Measurements from ENCODE around the gene SEMA3A.
A peak's percentile ranks its signal among the peaks of the same experiment; 100 is the strongest.

The SEMA3A gene

GRCh38 chr7:83987764-83988163, 206.8 kb downstream of the SEMA3A start:
- FAIRE-seq: no peak

DNA sequence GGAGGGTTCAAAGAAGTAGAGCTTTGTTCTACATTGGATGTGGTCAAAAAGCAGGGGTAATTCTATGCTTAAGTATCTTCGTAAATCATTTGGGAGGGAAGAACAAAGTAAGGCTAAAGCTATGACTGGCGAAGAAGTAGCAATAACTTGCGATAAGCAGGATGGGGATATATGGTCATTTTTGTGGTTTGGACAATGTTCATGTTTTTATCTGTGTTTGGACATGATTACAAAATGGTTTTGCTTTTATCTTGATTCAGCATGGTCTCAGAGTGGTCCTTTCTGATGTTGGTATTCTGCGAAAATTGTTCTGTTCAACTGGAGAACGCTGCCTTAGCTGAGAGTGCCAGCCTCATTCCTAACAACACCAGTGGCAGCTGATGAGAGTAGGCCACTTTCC, 208.8 kb downstream of the SEMA3A start:
- no peak for FAIRE-seq

- no peak for FAIRE-seq
These were observed 210.0 kb downstream of the SEMA3A start for GRCh38 chr7:83984591-83984990.

GRCh38 chr7:83984076-83984475, 210.5 kb downstream of the SEMA3A start:
- FAIRE-seq: no peak

- FAIRE-seq: no peak
These were observed 211.0 kb downstream of the SEMA3A start for GRCh38 chr7:83983606-83984005.

DNA sequence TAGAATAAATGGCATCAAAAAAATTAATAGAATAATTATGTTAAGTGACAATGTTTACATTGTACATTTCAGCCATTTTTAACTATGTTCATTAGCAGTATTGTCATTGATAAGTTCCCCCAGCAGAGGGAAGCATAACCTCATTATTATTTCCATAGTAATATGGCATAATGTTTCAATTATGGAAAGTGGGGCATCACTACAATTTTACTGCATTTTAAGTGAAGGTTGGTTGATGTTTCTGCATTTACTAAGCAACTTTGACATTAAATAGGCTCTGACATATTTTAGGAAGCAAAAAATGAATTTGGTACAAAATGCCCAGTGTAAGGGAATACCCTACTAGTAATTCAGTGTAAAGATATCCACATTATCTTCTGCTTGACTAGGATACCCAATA, 218.3 kb downstream of the SEMA3A start:
- peak; percentile 90 for FAIRE-seq

- FAIRE-seq: no peak
These were observed 224.5 kb downstream of the SEMA3A start for GRCh38 chr7:83970081-83970480.

DNA sequence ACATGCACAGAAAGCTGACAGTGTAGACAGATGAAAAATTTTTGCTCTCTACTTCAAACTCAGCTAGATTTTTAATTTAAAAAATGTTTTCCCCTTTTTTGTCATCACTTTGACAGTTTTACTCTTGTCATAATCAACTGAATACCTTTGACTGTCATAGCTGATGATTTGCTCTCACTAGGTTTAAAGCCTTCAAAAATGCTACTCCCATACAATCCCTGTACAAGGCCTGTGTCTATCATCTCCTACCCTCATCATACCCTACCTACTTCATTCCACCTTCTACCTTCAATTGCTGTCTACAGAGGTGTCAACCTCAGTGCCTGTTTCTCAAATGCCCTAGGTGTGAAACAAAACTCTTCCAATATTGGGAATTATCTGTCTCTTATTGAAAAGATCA, 230.3 kb downstream of the SEMA3A start:
- FAIRE-seq: no peak

DNA sequence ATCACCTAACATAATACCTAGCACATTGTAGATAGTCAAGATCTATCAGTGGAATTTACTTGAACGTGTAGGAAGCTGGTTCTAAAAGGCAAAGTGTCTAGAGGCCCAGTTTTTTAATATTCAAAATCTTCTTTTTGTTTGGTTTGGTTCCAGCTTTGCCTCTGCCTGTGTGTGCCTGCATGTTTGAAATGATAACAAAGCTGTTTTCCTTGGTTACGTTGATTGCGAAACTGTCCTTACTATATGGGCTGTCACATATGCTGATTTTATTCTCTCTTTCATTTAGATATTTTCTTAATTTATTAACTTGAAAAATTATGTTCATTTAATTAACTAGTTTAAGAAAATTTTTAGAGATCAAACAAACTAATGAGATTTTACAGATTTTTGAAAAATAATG, 237.3 kb downstream of the SEMA3A start:
- FAIRE-seq: peak; percentile 68

DNA sequence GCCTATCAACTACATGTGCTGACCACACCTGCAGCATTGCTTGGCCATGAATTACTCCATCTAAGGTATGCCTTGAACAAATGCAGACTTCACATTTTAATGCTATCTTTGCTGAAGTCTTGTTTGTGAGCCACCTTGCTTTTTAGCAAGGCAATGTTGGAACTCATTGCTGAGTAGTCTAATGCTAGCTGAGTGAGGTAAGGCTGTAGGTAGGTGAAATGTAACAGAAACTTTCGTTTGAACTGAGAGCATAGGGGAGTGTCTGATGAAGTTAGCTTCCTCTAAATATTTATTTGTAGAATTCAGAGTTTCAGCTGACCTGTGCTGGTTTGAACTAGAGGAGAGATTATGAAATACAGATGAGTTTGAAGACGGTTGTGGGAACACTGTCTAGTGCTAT, 238.5 kb downstream of the SEMA3A start:
- no peak for FAIRE-seq

DNA sequence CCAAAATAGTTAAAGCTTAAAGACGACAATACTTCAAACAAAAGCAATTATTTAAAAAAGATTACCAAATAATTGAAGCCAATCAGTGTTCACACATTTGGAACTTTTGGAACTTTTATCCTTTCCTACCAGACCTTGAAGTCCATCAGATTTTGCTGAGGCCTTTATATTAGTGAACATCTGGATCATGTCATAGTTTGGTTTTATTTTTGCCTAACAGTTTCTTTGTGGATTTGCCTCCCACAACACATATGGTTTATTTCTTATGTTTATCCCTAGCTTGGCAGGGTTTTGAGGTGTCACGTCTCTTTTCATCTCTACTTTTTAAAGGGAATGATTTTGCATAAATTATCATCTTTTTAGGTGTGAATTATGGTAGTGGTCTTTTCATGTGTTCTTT, 242.4 kb downstream of the SEMA3A start:
- no peak for FAIRE-seq

DNA sequence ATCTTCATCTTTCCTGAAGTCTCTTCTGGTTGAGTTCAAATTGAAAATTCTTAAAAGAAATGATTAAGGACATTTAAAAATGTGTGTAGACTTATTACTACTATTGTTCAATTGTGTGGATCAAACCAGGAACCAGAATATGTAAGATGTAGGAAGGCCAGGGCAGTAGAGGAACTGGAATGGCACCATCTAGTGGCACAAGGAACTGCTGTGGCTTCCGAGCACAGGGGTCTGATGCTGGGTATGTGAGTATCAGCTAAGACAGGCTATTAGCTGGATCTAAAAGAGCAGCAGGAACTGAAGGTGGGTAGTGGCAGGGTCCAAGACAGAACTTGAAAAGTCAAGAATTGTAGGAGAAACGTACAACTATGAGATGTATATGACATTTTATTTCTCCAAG, 247.3 kb downstream of the SEMA3A start:
- FAIRE-seq: no peak

- FAIRE-seq: no peak
These were observed 247.8 kb downstream of the SEMA3A start for GRCh38 chr7:83946801-83947200.

- no peak for FAIRE-seq
These were observed 253.3 kb downstream of the SEMA3A start for GRCh38 chr7:83941300-83941699.

- no peak for FAIRE-seq
These were observed 256.7 kb downstream of the SEMA3A start for GRCh38 chr7:83937930-83938329.

GRCh38 chr7:83936056-83936708, 258.4 kb downstream of the SEMA3A start:
- FAIRE-seq: peak; percentile 91

- peak; percentile 91 for FAIRE-seq
These were observed 260.4 kb downstream of the SEMA3A start for GRCh38 chr7:83934118-83934734.

DNA sequence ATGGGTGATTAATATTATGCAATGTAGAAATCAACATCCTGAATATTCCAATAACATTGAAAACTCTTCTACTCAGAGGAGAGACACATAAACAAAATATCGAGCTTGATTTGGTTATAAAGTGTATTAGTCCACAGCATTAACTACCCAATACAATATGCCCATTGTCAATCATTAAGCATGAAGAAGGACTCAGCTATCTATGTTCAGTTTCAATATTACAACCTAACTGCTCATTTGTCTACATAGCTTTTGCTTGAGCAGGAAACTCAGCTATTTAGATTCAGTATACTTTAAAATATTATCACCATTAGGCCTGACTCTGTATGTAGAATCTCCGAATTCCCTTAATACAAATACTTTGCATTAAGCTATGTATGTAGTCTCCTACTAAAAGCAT, 262.6 kb downstream of the SEMA3A start:
- FAIRE-seq: no peak

- FAIRE-seq: no peak
These were observed 264.3 kb downstream of the SEMA3A start for GRCh38 chr7:83930262-83930661.

GRCh38 chr7:83925860-83926259, 268.7 kb downstream of the SEMA3A start:
- FAIRE-seq: no peak

DNA sequence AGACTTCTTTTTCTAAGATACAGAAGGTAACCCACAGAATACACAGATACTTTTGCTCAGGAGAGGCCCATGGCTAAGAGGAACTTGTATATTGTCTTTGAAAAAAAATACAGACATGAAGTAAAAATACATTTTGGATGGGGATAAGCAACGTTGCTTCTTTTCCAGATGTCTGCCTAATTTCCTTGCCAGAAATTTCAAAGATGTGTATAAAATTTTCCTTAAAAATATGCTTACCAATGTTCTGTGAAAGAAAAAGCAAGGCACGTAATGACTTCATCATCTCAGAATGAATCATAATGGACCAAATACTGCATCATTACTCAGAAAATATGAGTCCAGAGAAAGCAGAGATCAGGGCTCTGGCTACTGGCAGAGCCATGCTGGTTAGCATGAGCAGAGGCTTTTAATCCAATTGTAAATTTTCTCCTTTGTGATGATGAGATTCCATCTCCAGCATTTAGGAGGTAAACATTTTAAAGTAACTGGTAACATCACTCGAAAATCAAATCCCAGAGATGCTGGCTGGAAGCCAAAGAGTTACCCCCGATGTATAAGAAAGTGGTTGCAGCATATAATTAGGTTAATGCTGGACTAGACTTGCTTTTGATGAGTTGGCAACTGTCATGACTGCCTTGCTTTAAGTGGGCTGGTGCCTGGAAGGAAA, 272.5 kb downstream of the SEMA3A start:
- FAIRE-seq: no peak

- no peak for FAIRE-seq
These were observed 273.2 kb downstream of the SEMA3A start for GRCh38 chr7:83921271-83921940.

GRCh38 chr7:83918142-83918541, 276.4 kb downstream of the SEMA3A start:
- FAIRE-seq: no peak

GRCh38 chr7:83913174-83913573, 281.4 kb downstream of the SEMA3A start:
- no peak for FAIRE-seq

Measured in A204.1 (cell line).